Measurements from ENCODE around the gene IGHMBP2. TPM values are rescaled to one million over a fixed set of nuclear protein-coding genes. Genes with fewer than 3 reads are reported as not detected.

The IGHMBP2 gene
- total RNA-seq, 1 donor from 2014 or later: 31.6 TPM

- H3K4me3 Mint-ChIP-seq (ENCODE audit: low read depth): no peak overlapping the region
- H3K9me3 Mint-ChIP-seq: no peaks in the 10 kb centered on the region
- peaks cover 24% of the 10 kb centered on the region for H3K36me3 Mint-ChIP-seq (ENCODE audit: low read depth)
- intact Hi-C loops (cut with micrococcal nuclease): no loop called here
- no peak overlapping the region for H3K27ac Mint-ChIP-seq
- H3K4me1 Mint-ChIP-seq (ENCODE audit: low read depth): no peaks in the 10 kb centered on the region
- no peaks in the 10 kb centered on the region for H3K27me3 Mint-ChIP-seq (ENCODE audit: low read depth)
- DNase-seq (ENCODE audit: low spot score): no peak
These were observed 30.1 kb downstream of the IGHMBP2 start for GRCh38 chr11:68933605-68934320.

- Mint-ChIP-seq H3K4me3 (ENCODE audit: low read depth) (no peak overlapping the region), H3K9me3 (no peaks in the 10 kb centered on the region), H3K27ac (no peak overlapping the region), H3K36me3 (ENCODE audit: low read depth) (peaks cover 22% of the 10 kb centered on the region), H3K4me1 (ENCODE audit: low read depth) (no peaks in the 10 kb centered on the region), H3K27me3 (ENCODE audit: low read depth) (no peaks in the 10 kb centered on the region)
- intact Hi-C loops (cut with micrococcal nuclease): no loop called here
- DNase-seq (ENCODE audit: low spot score): no peak
These were observed 30.6 kb downstream of the IGHMBP2 start for GRCh38 chr11:68934321-68934645.

GRCh38 chr11:68934666-68935065 is 31.0 kb downstream of the IGHMBP2 start:
- DNase-seq (ENCODE audit: low spot score): no peak
- intact Hi-C loops (cut with micrococcal nuclease): no loop called here
- H3K27ac Mint-ChIP-seq: no peak overlapping the region
- peaks cover 18% of the 10 kb centered on the region for H3K36me3 Mint-ChIP-seq (ENCODE audit: low read depth)
- no peaks in the 10 kb centered on the region for H3K27me3 Mint-ChIP-seq (ENCODE audit: low read depth)
- no peak overlapping the region for H3K4me3 Mint-ChIP-seq (ENCODE audit: low read depth)
- H3K9me3 Mint-ChIP-seq: no peaks in the 10 kb centered on the region
- no peaks in the 10 kb centered on the region for H3K4me1 Mint-ChIP-seq (ENCODE audit: low read depth)

GRCh38 chr11:68935066-68935465 is 31.4 kb downstream of the IGHMBP2 start:
- no peaks in the 10 kb centered on the region for H3K9me3 Mint-ChIP-seq
- H3K36me3 Mint-ChIP-seq (ENCODE audit: low read depth): peaks cover 14% of the 10 kb centered on the region
- H3K27ac Mint-ChIP-seq: no peak overlapping the region

GRCh38 chr11:68935516-68936357 is 32.0 kb downstream of the IGHMBP2 start:
- no peak for DNase-seq (ENCODE audit: low spot score)
- Mint-ChIP-seq H3K4me1 (ENCODE audit: low read depth) (no peaks in the 10 kb centered on the region), H3K4me3 (ENCODE audit: low read depth) (no peak overlapping the region), H3K36me3 (ENCODE audit: low read depth) (peaks cover 14% of the 10 kb centered on the region), H3K9me3 (no peaks in the 10 kb centered on the region), H3K27ac (no peak overlapping the region), H3K27me3 (ENCODE audit: low read depth) (no peaks in the 10 kb centered on the region)
- intact Hi-C loops (cut with micrococcal nuclease): no loop called here

More at GRCh38 chr11:68935066-68935465, 31.4 kb downstream of the IGHMBP2 start:
- no peak for DNase-seq (ENCODE audit: low spot score)
- Mint-ChIP-seq H3K4me1 (ENCODE audit: low read depth) (no peaks in the 10 kb centered on the region), H3K27me3 (ENCODE audit: low read depth) (no peaks in the 10 kb centered on the region), H3K4me3 (ENCODE audit: low read depth) (no peak overlapping the region)
- intact Hi-C loops (cut with micrococcal nuclease): no loop called here

GRCh38 chr11:68936358-68936636 is 32.6 kb downstream of the IGHMBP2 start:
- Mint-ChIP-seq H3K27me3 (ENCODE audit: low read depth) (no peaks in the 10 kb centered on the region), H3K4me1 (ENCODE audit: low read depth) (no peaks in the 10 kb centered on the region), H3K4me3 (ENCODE audit: low read depth) (no peak overlapping the region), H3K9me3 (no peaks in the 10 kb centered on the region), H3K36me3 (ENCODE audit: low read depth) (peaks cover 16% of the 10 kb centered on the region), H3K27ac (no peak overlapping the region)
- intact Hi-C loops (cut with micrococcal nuclease): no loop called here
- no peak for DNase-seq (ENCODE audit: low spot score)

GRCh38 chr11:68936676-68937620 is 33.3 kb downstream of the IGHMBP2 start:
- Mint-ChIP-seq H3K4me3 (ENCODE audit: low read depth) (no peak overlapping the region), H3K36me3 (ENCODE audit: low read depth) (peaks cover 16% of the 10 kb centered on the region), H3K9me3 (no peaks in the 10 kb centered on the region), H3K27ac (no peak overlapping the region), H3K4me1 (ENCODE audit: low read depth) (no peaks in the 10 kb centered on the region), H3K27me3 (ENCODE audit: low read depth) (no peaks in the 10 kb centered on the region)
- DNase-seq (ENCODE audit: low spot score): no peak
- intact Hi-C loops (cut with micrococcal nuclease): no loop called here

GRCh38 chr11:68938088-68938487 is 34.4 kb downstream of the IGHMBP2 start:
- Mint-ChIP-seq H3K27me3 (ENCODE audit: low read depth) (no peaks in the 10 kb centered on the region), H3K4me1 (ENCODE audit: low read depth) (no peaks in the 10 kb centered on the region), H3K9me3 (no peaks in the 10 kb centered on the region), H3K27ac (no peak overlapping the region), H3K36me3 (ENCODE audit: low read depth) (peaks cover 16% of the 10 kb centered on the region), H3K4me3 (ENCODE audit: low read depth) (no peak overlapping the region)
- no peak for DNase-seq (ENCODE audit: low spot score)
- intact Hi-C loops (cut with micrococcal nuclease): no loop called here

- H3K4me3 Mint-ChIP-seq (ENCODE audit: low read depth): no peak overlapping the region
- H3K27ac Mint-ChIP-seq: no peak overlapping the region
- H3K27me3 Mint-ChIP-seq (ENCODE audit: low read depth): no peaks in the 10 kb centered on the region
- H3K4me1 Mint-ChIP-seq (ENCODE audit: low read depth): no peaks in the 10 kb centered on the region
- peaks cover 16% of the 10 kb centered on the region for H3K36me3 Mint-ChIP-seq (ENCODE audit: low read depth)
- H3K9me3 Mint-ChIP-seq: no peaks in the 10 kb centered on the region
- intact Hi-C loops (cut with micrococcal nuclease): no loop called here
- DNase-seq (ENCODE audit: low spot score): no peak
These were observed 35.3 kb downstream of the IGHMBP2 start for GRCh38 chr11:68938816-68939582.

GRCh38 chr11:68939583-68940555 is 36.2 kb downstream of the IGHMBP2 start:
- intact Hi-C loops (cut with micrococcal nuclease): no loop called here
- peaks cover 16% of the 10 kb centered on the region for H3K36me3 Mint-ChIP-seq (ENCODE audit: low read depth)
- H3K9me3 Mint-ChIP-seq: no peaks in the 10 kb centered on the region
- no peaks in the 10 kb centered on the region for H3K4me1 Mint-ChIP-seq (ENCODE audit: low read depth)
- DNase-seq (ENCODE audit: low spot score): no peak
- H3K27me3 Mint-ChIP-seq (ENCODE audit: low read depth): no peaks in the 10 kb centered on the region
- no peak overlapping the region for H3K27ac Mint-ChIP-seq
- H3K4me3 Mint-ChIP-seq (ENCODE audit: low read depth): no peak overlapping the region

- Mint-ChIP-seq H3K9me3 (no peaks in the 10 kb centered on the region), H3K4me1 (ENCODE audit: low read depth) (peaks cover 1% of the 10 kb centered on the region), H3K27me3 (ENCODE audit: low read depth) (no peaks in the 10 kb centered on the region), H3K27ac (no peak overlapping the region), H3K4me3 (ENCODE audit: low read depth) (no peak overlapping the region), H3K36me3 (ENCODE audit: low read depth) (peaks cover 16% of the 10 kb centered on the region)
- DNase-seq (ENCODE audit: low spot score): no peak
- intact Hi-C loops (cut with micrococcal nuclease): no loop called here
These were observed 37.1 kb downstream of the IGHMBP2 start for GRCh38 chr11:68940651-68941323.

Data from activated T-helper 2 cell treated with anti-CD3 and anti-CD28 coated beads, Interferon-gamma antibody, Interleukin-2, Interleukin-4, amounts not matched to agents 10 μg/mL and 5 μg/mL and 100 μg/mL, durations not matched to agents 14 hours and 24 hours and 36 hours (primary cell).